HTERT RPE-1 (cell line): Measurements from ENCODE around the gene FGF21.
"Not testable (repeated sequence)": the region's sequence is repeated elsewhere in the genome, so short reads cannot be mapped to it uniquely, and the experiment has no call there.

Source experiments
- in situ Hi-C: fragments of 300-500 bp; cut with MboI; formaldehyde crosslinking; loops from 4 replicates; pipeline ENCODE4 v1.14.3; 2020; ENCODE audit warnings: low sequenced_read_pairs

Gene FGF21

DNA sequence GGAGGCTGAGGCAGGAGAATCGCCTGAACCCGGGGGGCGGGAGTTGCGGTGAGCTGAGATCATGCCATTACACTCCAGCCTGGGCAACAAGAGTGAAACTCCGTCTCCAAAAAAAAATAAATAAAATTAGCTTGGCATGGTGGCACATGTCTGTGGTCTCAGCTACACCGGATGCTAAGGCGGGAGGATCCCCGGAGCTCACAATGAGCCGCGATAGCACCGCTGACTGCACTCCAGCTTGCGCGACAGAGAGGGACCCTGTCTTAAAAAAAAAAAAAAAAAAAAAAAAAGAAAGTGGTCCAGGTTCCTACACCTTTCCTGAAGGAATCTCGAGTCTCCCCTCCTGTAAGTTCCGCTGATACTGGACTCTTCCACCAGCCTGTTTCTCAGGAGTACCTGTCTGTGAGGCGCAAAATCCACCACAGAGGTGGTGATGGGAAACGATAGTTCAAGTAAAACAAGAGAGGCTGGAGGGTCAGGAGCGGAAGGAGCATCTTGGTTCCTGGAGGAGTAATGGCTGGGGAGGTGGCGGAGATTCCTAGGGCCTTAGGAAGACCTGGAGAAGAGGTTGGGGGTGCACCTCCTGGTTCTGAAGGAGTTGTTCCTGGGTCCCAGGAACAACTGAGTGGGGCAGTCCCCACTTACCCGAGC, 3.4 kb upstream of the FGF21 start:
- in situ Hi-C loops = no loop called here

GRCh38 chr19:48752496-48753365, 2.6 kb upstream of the FGF21 start, which contains the start of gene FUT1:
TSS of gene FUT1 (minus strand) at chr19:48752641. CDS start at chr19:48751281, 1,360 bp downstream.
- in situ Hi-C loops = no loop called here

- in situ Hi-C loops = no loop called here
Measured at GRCh38 chr19:48755787-48756186, 463 bp downstream of the FGF21 start.

- in situ Hi-C loops = no loop called here
Measured at GRCh38 chr19:48756212-48756611, 888 bp downstream of the FGF21 start.

DNA sequence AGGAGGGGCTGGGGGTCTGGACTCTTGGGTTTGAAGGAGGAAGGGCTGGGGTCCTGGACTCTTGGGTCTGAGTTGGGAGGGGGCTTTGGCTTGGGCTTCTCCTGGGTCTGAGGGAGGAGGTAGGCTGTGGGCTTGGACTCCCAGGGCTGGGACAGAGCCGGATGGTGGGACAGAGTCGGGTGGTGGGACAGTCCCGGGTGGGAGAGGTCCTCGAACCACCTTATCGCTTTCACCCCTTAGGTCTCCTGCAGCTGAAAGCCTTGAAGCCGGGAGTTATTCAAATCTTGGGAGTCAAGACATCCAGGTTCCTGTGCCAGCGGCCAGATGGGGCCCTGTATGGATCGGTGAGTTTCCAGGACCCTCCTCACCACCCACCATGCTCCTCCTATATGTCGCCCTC, 1.4 kb downstream of the FGF21 start:
- in situ Hi-C loops = no loop called here

GRCh38 chr19:48757089-48757675, 1.9 kb downstream of the FGF21 start:
- in situ Hi-C loops = no loop called here

DNA sequence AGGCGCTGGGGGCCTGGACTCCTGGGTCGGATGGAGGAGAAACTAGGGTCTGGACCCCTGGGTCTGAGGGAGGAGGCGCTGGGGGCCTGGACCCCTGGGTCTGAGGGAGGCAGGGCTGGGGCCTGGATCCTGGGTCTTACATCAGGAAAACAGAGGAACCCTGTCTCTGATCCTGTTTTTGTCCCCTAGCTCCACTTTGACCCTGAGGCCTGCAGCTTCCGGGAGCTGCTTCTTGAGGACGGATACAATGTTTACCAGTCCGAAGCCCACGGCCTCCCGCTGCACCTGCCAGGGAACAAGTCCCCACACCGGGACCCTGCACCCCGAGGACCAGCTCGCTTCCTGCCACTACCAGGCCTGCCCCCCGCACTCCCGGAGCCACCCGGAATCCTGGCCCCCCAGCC, 2.4 kb downstream of the FGF21 start:
- in situ Hi-C loops = no loop called here

GRCh38 chr19:48760504-48761205, 5.3 kb downstream of the FGF21 start:
- in situ Hi-C loops = no loop called here

- in situ Hi-C loops = not testable (repeated sequence)
Measured at GRCh38 chr19:48765816-48766215, 10.5 kb downstream of the FGF21 start.

DNA sequence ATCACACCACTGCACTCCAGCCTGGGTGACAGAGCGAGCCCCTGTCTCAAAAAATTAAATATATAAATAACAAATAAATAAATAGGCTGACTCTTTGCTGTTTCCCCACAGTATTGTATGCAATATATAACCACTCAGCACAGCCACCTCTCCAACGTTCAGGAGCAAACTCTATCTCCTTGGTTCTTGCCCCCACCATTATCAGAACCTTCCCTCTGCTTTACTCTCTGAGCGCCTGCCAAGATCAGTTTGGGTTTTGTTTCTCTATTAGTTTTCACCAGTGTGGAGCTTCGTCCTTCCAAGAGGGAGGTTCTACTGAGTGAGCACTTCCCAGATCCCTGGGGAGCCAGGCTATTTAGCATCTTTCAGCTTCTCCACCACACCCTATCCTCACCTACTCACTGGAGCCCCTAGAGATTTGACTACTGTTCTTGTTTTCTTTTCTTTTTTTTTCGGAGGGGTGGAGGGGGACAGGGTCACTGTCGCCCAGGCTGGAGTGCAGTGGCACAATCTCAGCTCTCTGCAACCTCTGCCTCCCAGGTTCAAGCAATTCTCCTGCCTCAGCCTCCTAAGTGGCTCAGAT, 12.9 kb downstream of the FGF21 start:
- in situ Hi-C loops = not testable (repeated sequence)

- in situ Hi-C loops = no loop called here
Measured at GRCh38 chr19:48768994-48769713, 13.8 kb downstream of the FGF21 start.

GRCh38 chr19:48770266-48770665, 14.9 kb downstream of the FGF21 start:
- in situ Hi-C loops = no loop called here

GRCh38 chr19:48770734-48771472, 15.6 kb downstream of the FGF21 start:
- in situ Hi-C loops = no loop called here

DNA sequence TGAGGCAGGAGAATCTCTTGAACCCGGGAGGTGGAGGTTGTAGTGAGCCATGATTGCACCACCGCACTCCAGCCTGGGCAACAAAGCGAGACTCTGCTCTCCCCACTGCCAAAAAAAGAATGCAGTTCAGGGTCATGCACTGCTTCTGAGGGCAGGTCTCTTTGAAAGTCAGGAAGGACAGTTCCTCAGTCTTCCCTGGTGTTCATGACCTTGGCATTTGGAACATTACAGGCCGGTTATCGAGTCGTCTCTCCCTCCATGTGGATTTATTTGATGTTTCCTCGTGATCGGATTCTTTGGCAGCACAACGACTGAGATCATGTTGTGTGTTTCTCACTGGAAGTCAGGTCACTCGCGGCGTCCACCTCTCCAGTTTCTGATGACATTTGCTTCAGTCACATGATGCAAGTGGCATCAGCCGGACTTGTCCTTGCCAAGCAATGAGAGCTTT, 17.2 kb downstream of the FGF21 start:
- in situ Hi-C loops = no loop called here

DNA sequence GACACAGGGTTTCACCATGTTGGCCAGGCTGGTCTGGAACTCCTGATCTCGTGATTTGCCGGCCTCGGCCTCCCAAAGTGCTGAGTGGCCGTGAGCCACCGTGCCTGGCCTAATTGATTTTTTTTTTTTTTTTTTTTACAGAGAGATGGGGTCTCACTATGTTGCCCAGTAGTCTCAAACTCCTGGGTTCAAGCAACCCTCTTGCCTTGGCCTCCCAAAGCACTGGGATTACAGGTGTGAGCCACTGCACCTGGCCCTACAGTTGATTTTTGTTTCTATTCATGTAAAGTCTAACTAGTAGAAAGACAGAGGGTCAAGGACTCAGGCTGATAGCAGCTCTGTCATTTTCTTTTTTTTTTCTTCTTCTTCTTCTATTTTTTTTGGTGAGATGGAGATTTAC, 21.8 kb downstream of the FGF21 start:
- in situ Hi-C loops = no loop called here

DNA sequence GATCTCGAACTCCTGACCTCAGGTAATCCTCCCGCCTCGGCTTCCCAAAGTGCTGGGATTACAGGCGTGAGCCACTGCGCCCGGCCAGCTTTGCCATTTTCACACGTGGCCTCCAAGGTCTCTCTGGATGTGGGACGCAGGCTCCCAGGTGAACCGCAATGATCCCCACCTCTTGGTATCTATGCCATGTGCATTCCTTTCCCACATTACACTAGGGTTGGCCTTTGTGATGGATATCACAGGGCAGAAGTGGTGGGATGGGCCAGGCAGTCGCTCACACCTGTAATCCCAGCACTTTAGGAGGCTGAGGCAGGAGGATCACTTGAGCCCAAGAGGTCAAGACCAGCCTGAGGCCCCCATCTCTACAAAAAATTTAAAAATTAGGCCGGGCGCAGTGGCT, 22.4 kb downstream of the FGF21 start:
- in situ Hi-C loops = no loop called here

- in situ Hi-C loops = no loop called here
Measured at GRCh38 chr19:48779636-48780035, 24.3 kb downstream of the FGF21 start.

- in situ Hi-C loops = no loop called here
Measured at GRCh38 chr19:48780631-48781391, 25.5 kb downstream of the FGF21 start.

DNA sequence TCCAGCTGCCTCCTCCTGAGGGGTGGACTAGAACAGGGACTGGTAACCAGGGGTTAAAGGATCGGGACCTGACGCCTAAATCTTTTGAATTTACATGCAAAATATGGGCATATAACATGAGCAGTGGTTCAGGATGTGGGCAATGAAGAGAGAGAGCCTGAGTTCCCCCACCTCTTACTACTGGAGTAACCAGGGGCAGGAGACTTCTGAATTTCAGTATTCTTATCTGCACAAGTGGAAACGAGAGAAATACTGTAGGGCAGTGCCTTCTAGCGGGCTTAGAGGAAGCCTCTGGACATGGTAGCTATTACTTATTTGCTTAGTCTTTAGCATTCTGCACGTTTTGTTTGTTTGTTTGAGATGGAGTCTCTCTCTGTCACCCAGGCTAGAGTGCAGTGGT, 29.2 kb downstream of the FGF21 start:
- in situ Hi-C loops = no loop called here
